ENCODE data around the gene CSNK1A1. TPM values are rescaled to one million over a fixed set of nuclear protein-coding genes. Genes with fewer than 3 reads are reported as not detected.
"Not testable (repeated sequence)": the region's sequence is repeated elsewhere in the genome, so short reads cannot be mapped to it uniquely, and the experiment has no call there.

The CSNK1A1 gene
- total RNA-seq, 1 donor from 2014 or later: 133 TPM

DNA sequence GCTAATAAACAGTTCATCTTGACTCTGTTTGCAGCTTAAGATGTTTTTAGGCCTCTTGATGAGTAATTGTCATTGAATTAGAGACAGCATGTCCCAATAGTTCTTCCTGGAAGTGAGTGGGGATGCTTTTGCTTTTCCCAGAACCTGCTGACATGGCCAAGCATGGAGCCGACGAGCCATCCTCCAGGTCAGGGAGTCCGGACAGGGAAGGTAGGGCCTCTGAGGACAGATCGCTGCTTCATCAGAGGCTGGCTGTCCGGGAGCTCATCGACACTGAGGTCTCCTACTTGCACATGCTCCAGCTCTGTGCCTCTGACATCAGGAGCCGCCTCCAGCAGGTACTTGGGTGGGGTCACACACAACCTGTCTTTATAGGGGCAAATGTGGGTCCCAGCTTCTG, 46.4 kb upstream of the CSNK1A1 start:
- no peak overlapping the region for H3K4me3 Mint-ChIP-seq
- H3K4me1 Mint-ChIP-seq: peaks cover 24% of the 10 kb centered on the region
- no peaks in the 10 kb centered on the region for H3K27me3 Mint-ChIP-seq
- CTCF ChIA-PET: interaction anchor here (0.5 kb wide), 1 partner anchor 31 kb away, joined by 3 read pairs; no protein-coding TSS in a partner anchor
- H3K36me3 Mint-ChIP-seq (ENCODE audit: low read depth): no peaks in the 10 kb centered on the region
- POLR2A ChIA-PET: interaction anchor here (0.7 kb wide), 2 partner anchors 18 to 783 kb away, joined by 3 read pairs; no protein-coding TSS in a partner anchor
- H3K9me3 Mint-ChIP-seq: no peaks in the 10 kb centered on the region
- TF ChIP-seq, protein P1, sequence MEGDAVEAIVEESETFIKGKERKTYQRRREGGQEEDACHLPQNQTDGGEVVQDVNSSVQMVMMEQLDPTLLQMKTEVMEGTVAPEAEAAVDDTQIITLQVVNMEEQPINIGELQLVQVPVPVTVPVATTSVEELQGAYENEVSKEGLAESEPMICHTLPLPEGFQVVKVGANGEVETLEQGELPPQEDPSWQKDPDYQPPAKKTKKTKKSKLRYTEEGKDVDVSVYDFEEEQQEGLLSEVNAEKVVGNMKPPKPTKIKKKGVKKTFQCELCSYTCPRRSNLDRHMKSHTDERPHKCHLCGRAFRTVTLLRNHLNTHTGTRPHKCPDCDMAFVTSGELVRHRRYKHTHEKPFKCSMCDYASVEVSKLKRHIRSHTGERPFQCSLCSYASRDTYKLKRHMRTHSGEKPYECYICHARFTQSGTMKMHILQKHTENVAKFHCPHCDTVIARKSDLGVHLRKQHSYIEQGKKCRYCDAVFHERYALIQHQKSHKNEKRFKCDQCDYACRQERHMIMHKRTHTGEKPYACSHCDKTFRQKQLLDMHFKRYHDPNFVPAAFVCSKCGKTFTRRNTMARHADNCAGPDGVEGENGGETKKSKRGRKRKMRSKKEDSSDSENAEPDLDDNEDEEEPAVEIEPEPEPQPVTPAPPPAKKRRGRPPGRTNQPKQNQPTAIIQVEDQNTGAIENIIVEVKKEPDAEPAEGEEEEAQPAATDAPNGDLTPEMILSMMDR (IDR thresholded peaks at IDR 0.05): no peak
- intact Hi-C loops (cut with micrococcal nuclease): no loop called here
- no peak for ATAC-seq (ENCODE audit: low read depth)
- DNase-seq: no peak
- no peak overlapping the region for H3K27ac Mint-ChIP-seq

DNA sequence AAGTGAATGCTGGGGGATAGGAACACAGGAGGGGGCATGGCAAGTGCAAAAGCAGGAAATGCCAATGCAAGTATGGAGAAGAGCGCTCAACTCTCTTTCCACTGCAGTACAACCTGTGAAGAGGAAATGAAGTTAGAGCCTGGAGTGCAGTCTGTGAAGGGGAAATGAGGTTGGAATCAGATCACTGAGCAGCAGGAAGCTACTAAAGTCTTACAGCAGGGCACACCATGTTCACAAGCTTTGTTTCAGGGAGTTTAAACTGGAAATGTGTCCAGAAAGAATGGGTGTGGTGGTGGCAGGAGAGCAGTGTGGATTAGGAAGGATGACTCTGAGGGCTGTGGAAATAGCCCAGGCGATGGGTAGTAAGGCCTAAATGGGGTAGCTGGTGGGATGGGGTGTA, 45.5 kb upstream of the CSNK1A1 start:
- ATAC-seq (ENCODE audit: low read depth): peak; percentile 42
- TF ChIP-seq, protein P1 (IDR thresholded peaks at IDR 0.05): no peak
- CTCF ChIA-PET: no interaction called here
- Mint-ChIP-seq H3K36me3 (ENCODE audit: low read depth) (no peaks in the 10 kb centered on the region), H3K27me3 (no peaks in the 10 kb centered on the region), H3K27ac (peak overlapping the region; percentile 51), H3K9me3 (no peaks in the 10 kb centered on the region), H3K4me1 (peaks cover 24% of the 10 kb centered on the region), H3K4me3 (peak overlapping the region; percentile 6)
- POLR2A ChIA-PET: interaction anchor here (0.8 kb wide), 1 partner anchor 815 kb away, joined by 3 read pairs; no protein-coding TSS in a partner anchor
- DNase-seq: no peak
- intact Hi-C loops (cut with micrococcal nuclease): no loop called here

DNA sequence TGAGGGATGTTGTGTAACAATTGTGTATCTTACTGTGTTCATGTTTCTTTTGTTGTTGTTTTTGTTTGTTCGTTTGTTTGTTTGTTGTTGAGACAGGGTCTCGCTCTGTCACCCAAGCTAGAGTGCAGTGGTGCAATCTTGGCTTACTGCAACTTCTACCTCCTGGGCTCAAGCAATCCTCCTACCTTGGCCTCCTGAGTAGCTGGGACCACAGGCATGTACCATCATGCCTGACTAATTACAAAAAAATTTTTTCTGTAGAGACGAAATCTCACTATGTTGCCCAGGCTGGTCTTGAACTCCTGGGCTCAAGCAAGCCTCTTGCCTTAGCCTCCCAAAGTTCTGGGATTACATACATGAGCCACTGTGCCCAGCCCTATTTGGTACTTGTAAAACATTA, 43.9 kb upstream of the CSNK1A1 start:
- not testable (repeated sequence) for DNase-seq

DNA sequence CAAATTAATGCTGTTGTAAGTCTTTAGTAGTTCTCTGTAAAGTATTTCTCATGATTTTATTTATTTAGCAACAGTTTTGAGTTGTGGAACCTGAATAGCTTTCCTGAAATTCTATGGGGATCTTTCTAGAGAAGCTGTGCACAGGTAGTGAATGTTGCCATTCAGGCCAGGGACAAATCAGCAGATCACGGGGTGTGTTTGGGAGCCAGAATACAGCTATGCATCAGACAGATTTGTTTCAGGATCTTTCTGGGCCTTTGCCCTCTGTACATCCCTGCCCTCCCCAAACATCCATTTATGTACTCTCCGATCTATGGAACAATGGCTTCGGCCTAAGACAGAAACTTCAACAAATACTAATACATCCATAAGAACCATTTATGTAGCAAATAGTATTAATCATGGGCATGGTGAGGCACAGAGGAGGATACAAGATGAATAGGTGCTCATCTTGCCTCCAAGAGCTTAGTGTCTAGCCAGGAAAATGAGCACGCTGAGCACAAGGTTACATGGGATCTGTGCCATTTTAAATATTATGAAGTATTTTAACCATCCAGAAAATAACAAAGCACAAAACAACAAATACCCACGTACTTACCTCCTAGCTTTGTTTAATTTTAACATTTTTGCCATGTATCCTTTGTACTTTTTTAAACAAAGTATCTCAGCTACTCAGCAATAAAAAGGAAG, 43.1 kb upstream of the CSNK1A1 start:
- Mint-ChIP-seq H3K27me3 (no peaks in the 10 kb centered on the region), H3K4me3 (no peak overlapping the region), H3K4me1 (peaks cover 27% of the 10 kb centered on the region), H3K9me3 (no peaks in the 10 kb centered on the region), H3K27ac (no peak overlapping the region), H3K36me3 (ENCODE audit: low read depth) (no peaks in the 10 kb centered on the region)
- TF ChIP-seq, protein P1 (IDR thresholded peaks at IDR 0.05): no peak
- ATAC-seq (ENCODE audit: low read depth): no peak
- intact Hi-C loops (cut with micrococcal nuclease): no loop called here
- CTCF ChIA-PET: no interaction called here
- no peak for DNase-seq
- POLR2A ChIA-PET: no interaction called here

More for the DNA sequence above, 43.9 kb upstream of the CSNK1A1 start:
- H3K27me3 Mint-ChIP-seq; POLR2A ChIA-PET; H3K27ac Mint-ChIP-seq; intact Hi-C loops (cut with micrococcal nuclease); CTCF ChIA-PET; H3K36me3 Mint-ChIP-seq (ENCODE audit: low read depth); H3K4me3 Mint-ChIP-seq; H3K9me3 Mint-ChIP-seq; ATAC-seq (ENCODE audit: low read depth): not testable (repeated sequence)
- H3K4me1 Mint-ChIP-seq: peaks cover 27% of the 10 kb centered on the region

DNA sequence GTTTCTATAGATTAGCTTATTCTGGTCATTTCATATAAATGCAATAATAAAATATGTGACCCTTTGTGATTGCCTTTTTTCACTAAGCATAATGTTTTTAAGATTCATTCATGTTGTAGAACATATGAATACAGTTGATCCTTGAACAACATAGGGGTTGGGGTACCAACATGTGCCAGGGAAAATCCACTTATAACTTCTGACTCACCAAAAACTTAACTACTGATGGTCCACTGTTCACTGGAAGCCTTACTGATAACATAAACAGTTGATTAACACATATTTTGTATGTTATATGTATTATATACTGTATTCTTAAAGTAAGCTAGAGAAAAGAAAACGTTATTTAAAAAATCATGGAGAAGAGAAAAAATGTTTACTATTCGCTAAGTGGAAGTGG, 42.1 kb upstream of the CSNK1A1 start:
- H3K4me1 Mint-ChIP-seq: peaks cover 26% of the 10 kb centered on the region
- ATAC-seq (ENCODE audit: low read depth): no peak

More for the DNA sequence above, 42.1 kb upstream of the CSNK1A1 start:
- POLR2A ChIA-PET: no interaction called here
- no peaks in the 10 kb centered on the region for H3K9me3 Mint-ChIP-seq
- no peak overlapping the region for H3K4me3 Mint-ChIP-seq
- H3K27me3 Mint-ChIP-seq: no peaks in the 10 kb centered on the region
- TF ChIP-seq, protein P1 (IDR thresholded peaks at IDR 0.05): no peak
- H3K36me3 Mint-ChIP-seq (ENCODE audit: low read depth): no peaks in the 10 kb centered on the region
- no peak overlapping the region for H3K27ac Mint-ChIP-seq
- DNase-seq: no peak
- CTCF ChIA-PET: no interaction called here
- intact Hi-C loops (cut with micrococcal nuclease): no loop called here
